ENCODE measurements around the gene CMKLR1.

CMKLR1 gene

DNA sequence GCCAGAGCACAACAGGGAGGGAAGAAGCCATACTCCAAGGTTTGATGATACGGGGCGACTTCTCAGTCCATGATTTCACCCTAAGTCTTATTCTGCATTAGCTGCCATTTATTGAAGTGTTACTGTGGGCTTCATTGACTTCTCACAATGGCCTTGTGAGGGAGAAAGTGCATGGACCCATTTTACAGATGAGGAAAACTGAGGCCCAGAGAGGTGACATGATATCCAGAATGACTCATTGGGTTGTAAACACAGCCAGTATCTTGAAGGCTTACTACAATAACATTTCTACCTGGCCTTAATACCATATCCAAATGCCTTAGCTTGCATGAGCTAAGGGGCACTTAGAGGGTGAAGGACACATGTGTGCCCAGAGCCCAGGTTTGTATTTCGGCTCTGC is 100.6 kb downstream of the CMKLR1 start:
- no peak for TF ChIP-seq TAF1 (IDR thresholded peaks at IDR 0.05; ENCODE audit: borderline replicate concordance, insufficient read depth, low read length)
- TF ChIP-seq SIN3A (IDR thresholded peaks at IDR 0.05; ENCODE audit: borderline replicate concordance, insufficient read depth, low read length) = no peak
- no peak for TF ChIP-seq FOXP2 (optimal IDR thresholded peaks at IDR 0.05; ENCODE audit: borderline replicate concordance, extremely low read depth, extremely low read length, insufficient read depth)
- TF ChIP-seq, protein P1, sequence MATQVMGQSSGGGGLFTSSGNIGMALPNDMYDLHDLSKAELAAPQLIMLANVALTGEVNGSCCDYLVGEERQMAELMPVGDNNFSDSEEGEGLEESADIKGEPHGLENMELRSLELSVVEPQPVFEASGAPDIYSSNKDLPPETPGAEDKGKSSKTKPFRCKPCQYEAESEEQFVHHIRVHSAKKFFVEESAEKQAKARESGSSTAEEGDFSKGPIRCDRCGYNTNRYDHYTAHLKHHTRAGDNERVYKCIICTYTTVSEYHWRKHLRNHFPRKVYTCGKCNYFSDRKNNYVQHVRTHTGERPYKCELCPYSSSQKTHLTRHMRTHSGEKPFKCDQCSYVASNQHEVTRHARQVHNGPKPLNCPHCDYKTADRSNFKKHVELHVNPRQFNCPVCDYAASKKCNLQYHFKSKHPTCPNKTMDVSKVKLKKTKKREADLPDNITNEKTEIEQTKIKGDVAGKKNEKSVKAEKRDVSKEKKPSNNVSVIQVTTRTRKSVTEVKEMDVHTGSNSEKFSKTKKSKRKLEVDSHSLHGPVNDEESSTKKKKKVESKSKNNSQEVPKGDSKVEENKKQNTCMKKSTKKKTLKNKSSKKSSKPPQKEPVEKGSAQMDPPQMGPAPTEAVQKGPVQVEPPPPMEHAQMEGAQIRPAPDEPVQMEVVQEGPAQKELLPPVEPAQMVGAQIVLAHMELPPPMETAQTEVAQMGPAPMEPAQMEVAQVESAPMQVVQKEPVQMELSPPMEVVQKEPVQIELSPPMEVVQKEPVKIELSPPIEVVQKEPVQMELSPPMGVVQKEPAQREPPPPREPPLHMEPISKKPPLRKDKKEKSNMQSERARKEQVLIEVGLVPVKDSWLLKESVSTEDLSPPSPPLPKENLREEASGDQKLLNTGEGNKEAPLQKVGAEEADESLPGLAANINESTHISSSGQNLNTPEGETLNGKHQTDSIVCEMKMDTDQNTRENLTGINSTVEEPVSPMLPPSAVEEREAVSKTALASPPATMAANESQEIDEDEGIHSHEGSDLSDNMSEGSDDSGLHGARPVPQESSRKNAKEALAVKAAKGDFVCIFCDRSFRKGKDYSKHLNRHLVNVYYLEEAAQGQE (IDR thresholded peaks at IDR 0.05; ENCODE audit: insufficient read depth in 1 of 2, low read depth in 2 of 2, low read length in 2 of 2) = no peak
